ENCODE data around the gene NAXE. TPM values are rescaled to one million over a fixed set of nuclear protein-coding genes. Genes with fewer than 3 reads are reported as not detected.

The NAXE gene
- polyA plus RNA-seq, 2 of the 4 experiments (the other 2 are of a cell fraction): 81.4 to 119 TPM

DNA sequence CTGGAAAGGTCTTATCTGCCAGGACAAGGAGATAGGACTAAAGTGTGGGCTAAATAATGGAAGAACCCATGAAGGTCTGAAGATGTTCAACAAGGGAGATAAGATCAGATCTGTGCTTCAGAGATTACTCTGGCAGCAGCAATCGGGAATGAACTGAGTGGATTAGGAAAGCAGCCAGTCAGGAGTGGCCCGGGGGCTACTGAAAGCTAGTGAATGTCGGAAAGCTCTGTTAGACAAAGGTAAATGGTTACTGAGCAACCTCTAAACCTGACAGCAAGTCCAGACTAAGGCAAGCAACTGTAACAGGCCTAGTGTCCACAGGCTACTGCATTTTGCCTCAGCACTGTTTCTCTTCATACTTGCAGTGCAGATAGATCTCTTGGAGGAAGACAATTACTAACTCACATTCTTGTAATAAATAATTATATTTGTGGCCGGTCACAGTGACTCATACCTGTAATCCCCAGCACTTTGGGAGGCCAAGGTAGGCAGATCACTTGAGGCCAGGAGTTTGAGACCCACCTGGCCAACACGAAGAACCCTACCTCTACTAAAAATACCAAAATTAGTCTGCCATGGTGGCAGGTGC is 31.7 kb upstream of the NAXE start:
- no peak overlapping the region for H3K4me2 ChIP-seq
- no peaks in the 10 kb centered on the region for H3K4me1 ChIP-seq
- 75% methylated on average over 5 of the region's 5 CpGs for WGBS (ENCODE audit: missing lambda C conversion rate)
- ATAC-seq (no peak), FAIRE-seq (no peak), DNase-seq (ENCODE audit: low read depth in 1 of 2, low spot score in 1 of 2) (no peak)
- ChIA-PET POLR2A (no interaction called here), CTCF (interaction anchor here (0.6 to 1.5 kb wide), 3 partner anchors 79 to 174 kb away, joined by 3 to 4 read pairs (median 4); no protein-coding TSS in a partner anchor)
- TF ChIP-seq TFCP2L1 (CRISPR knock-in tag; IDR thresholded peaks at IDR 0.05) (no peak), RCOR1 (IDR thresholded peaks at IDR 0.05; ENCODE audit: low read depth, low read length) (no peak), CBX8 (IDR thresholded peaks at IDR 0.05) (no peak), CBX2 (IDR thresholded peaks at IDR 0.05; ENCODE audit: borderline replicate concordance, low read depth) (no peak), NR3C1 (IDR thresholded peaks at IDR 0.05) (no peak)
- no peak overlapping the region for H3K27ac ChIP-seq
- no peak overlapping the region for H3K4me3 ChIP-seq
- H3K9me3 ChIP-seq: no peaks in the 10 kb centered on the region

DNA sequence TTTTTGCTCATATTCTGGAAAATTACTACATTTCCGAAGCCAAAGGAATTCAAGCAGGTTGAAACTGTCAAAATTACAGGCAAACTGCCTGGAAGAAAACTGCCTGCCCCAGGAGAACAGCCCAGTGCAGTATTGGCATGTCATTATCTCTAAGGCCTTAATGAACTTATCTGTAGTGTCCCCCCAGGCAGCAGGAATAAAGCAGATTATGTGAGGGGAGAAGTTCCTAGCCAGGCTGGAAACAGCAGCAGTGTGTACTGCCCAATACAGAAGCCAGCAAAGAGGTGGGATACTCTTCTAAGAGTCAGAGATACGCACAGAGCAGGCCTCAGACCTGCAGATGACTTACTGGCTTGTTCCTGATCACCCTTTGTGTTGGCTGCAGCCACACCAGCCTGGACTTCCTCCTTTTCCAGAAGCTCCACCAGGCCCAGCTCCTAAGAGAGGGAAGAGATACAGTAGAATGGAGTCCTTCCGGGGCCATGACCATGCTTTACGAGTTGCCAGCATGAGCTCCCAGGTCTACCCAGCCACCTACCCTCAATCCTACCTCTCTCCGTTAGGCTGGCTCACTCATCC is 30.9 kb upstream of the NAXE start:
- H3K4me2 ChIP-seq: no peak overlapping the region
- FAIRE-seq (no peak), DNase-seq (ENCODE audit: low read depth in 1 of 2, low spot score in 1 of 2) (no peak), ATAC-seq (no peak; a peak in 1 of 6 replicates)
- TF ChIP-seq HDAC2 (IDR thresholded peaks at IDR 0.05): no peak
- no peak overlapping the region for H3K27ac ChIP-seq
- CTCF ChIA-PET: interaction anchor here (1.0 to 1.5 kb wide), 2 partner anchors 80 to 204 kb away, joined by 3 to 4 read pairs; no protein-coding TSS in a partner anchor
- H3K4me1 ChIP-seq: no peaks in the 10 kb centered on the region
- WGBS (ENCODE audit: missing lambda C conversion rate): 72% methylated on average over 5 of the region's 5 CpGs
- POLR2A ChIA-PET: no interaction called here
- no peak overlapping the region for H3K4me3 ChIP-seq
- H3K9me3 ChIP-seq: no peaks in the 10 kb centered on the region

GRCh38 chr1:156565519-156565918 is 26.1 kb upstream of the NAXE start:
- no peaks in the 10 kb centered on the region for H3K9me3 ChIP-seq
- POLR2A ChIA-PET: no interaction called here
- no peak overlapping the region for H3K4me2 ChIP-seq
- H3K27ac ChIP-seq: no peak overlapping the region
- H3K4me1 ChIP-seq: no peaks in the 10 kb centered on the region
- DNase-seq (ENCODE audit: low read depth in 1 of 2, low spot score in 1 of 2) (no peak), ATAC-seq (0 out of 6 replicates have a peak, but pooled peaks of 1 of the 2 experiments have one; percentile 26), FAIRE-seq (no peak)
- WGBS (ENCODE audit: missing lambda C conversion rate): 93% methylated on average over 2 of the region's 2 CpGs
- H3K4me3 ChIP-seq: no peak overlapping the region
- CTCF ChIA-PET: interaction anchor here (0.6 to 1.2 kb wide), 3 partner anchors 20 to 65 kb away, joined by 3 read pairs; partner anchors contain the start of gene MEF2D
- TF ChIP-seq, protein P1, sequence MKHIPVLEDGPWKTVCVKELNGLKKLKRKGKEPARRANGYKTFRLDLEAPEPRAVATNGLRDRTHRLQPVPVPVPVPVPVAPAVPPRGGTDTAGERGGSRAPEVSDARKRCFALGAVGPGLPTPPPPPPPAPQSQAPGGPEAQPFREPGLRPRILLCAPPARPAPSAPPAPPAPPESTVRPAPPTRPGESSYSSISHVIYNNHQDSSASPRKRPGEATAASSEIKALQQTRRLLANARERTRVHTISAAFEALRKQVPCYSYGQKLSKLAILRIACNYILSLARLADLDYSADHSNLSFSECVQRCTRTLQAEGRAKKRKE (CRISPR knock-in tag; IDR thresholded peaks at IDR 0.05; ENCODE audit: low read depth): no peak
- TF ChIP-seq FOXS1 (CRISPR knock-in tag; IDR thresholded peaks at IDR 0.05) (no peak), MYC (IDR thresholded peaks at IDR 0.05; ENCODE audit: borderline replicate concordance, low read length) (no peak), FOSL2 (IDR thresholded peaks at IDR 0.05) (no peak), FOSL2 (CRISPR knock-in tag; IDR thresholded peaks at IDR 0.05) (no peak), CEBPB (IDR thresholded peaks at IDR 0.05) (no peak), USF2 (IDR thresholded peaks at IDR 0.05) (no peak), KDM5A (IDR thresholded peaks at IDR 0.05) (no peak), MAFK (IDR thresholded peaks at IDR 0.05; ENCODE audit: partially characterized antibody) (no peak), PBX3 (IDR thresholded peaks at IDR 0.05) (no peak)

- no peak for FAIRE-seq
- CTCF ChIA-PET: interaction anchor here (0.8 to 1.2 kb wide), 3 partner anchors 19 to 181 kb away, joined by 3 read pairs; partner anchors contain the start of gene MEF2D
- TF ChIP-seq RARB (CRISPR knock-in tag; IDR thresholded peaks at IDR 0.05): no peak
- no peak for TF ChIP-seq NFE2L2 (conservative IDR thresholded peaks at IDR 0.05; ENCODE audit: low read length)
- TF ChIP-seq ZSCAN20 (CRISPR knock-in tag; IDR thresholded peaks at IDR 0.05): no peak
- no peak for TF ChIP-seq EP300 (IDR thresholded peaks at IDR 0.05)
- TF ChIP-seq, protein P2, sequence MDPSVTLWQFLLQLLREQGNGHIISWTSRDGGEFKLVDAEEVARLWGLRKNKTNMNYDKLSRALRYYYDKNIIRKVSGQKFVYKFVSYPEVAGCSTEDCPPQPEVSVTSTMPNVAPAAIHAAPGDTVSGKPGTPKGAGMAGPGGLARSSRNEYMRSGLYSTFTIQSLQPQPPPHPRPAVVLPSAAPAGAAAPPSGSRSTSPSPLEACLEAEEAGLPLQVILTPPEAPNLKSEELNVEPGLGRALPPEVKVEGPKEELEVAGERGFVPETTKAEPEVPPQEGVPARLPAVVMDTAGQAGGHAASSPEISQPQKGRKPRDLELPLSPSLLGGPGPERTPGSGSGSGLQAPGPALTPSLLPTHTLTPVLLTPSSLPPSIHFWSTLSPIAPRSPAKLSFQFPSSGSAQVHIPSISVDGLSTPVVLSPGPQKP (IDR thresholded peaks at IDR 0.05; ENCODE audit: low read depth, low read length): no peak
- TF ChIP-seq HDAC2 (IDR thresholded peaks at IDR 0.05): no peak
- no peak for TF ChIP-seq RNF2 (IDR thresholded peaks at IDR 0.05; ENCODE audit: borderline replicate concordance, low read depth)
- TF ChIP-seq EHF (CRISPR knock-in tag; IDR thresholded peaks at IDR 0.05): no peak
- TF ChIP-seq ZNF302 (CRISPR knock-in tag; IDR thresholded peaks at IDR 0.05): no peak
- TF ChIP-seq JUNB (IDR thresholded peaks at IDR 0.05): no peak
- TF ChIP-seq RCOR1 (IDR thresholded peaks at IDR 0.05; ENCODE audit: low read depth, low read length): no peak
- TF ChIP-seq MAZ (IDR thresholded peaks at IDR 0.05; ENCODE audit: borderline replicate concordance, low read depth, low read length): no peak
- TF ChIP-seq GATA3 (IDR thresholded peaks at IDR 0.05; ENCODE audit: borderline replicate concordance): no peak
These were observed 25.1 kb upstream of the NAXE start for GRCh38 chr1:156566436-156566835.

More at GRCh38 chr1:156566436-156566835, 25.1 kb upstream of the NAXE start:
- WGBS (ENCODE audit: missing lambda C conversion rate): 95% methylated on average over 4 of the region's 4 CpGs
- Histone ChIP-seq H3K27ac (no peak overlapping the region), H3K9me3 (no peaks in the 10 kb centered on the region), H3K4me2 (no peak overlapping the region), H3K4me1 (peaks cover 8% of the 10 kb centered on the region; the same call in 1 of the 3 replicates), H3K4me3 (no peak overlapping the region)
- DNase-seq (ENCODE audit: low read depth in 1 of 2, low spot score in 1 of 2) (no peak), ATAC-seq (no peak; a peak in 1 of 6 replicates)
- POLR2A ChIA-PET: no interaction called here

Measured in A549 (cell line).